ENCODE measurements around the gene GALR1.
"Not testable (repeated sequence)": the region's sequence is repeated elsewhere in the genome, so short reads cannot be mapped to it uniquely, and the experiment has no call there.

Gene GALR1

DNA sequence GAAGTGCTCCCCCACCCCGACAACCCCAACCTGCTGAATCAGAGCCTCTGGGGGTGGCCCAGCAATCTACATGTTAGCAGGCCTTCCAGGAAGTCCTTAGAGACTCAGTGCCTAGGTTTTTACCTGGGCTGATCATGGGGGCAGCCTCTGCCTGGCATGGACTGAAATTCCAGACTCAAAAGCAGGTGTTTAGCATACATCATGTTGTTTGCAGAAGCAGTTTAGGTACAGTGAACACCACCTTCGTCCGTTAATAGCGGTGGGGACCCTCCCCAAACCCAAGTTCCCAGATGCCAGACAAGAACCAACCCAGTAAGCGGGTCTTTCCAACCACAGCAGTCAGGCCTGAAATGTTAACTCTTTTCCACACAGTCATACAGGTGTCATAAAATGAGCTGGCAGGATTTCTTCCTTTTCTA is 26.4 kb upstream of the GALR1 start:
- H3K27ac ChIP-seq, result no peak overlapping the region
- TF ChIP-seq, protein P1, sequence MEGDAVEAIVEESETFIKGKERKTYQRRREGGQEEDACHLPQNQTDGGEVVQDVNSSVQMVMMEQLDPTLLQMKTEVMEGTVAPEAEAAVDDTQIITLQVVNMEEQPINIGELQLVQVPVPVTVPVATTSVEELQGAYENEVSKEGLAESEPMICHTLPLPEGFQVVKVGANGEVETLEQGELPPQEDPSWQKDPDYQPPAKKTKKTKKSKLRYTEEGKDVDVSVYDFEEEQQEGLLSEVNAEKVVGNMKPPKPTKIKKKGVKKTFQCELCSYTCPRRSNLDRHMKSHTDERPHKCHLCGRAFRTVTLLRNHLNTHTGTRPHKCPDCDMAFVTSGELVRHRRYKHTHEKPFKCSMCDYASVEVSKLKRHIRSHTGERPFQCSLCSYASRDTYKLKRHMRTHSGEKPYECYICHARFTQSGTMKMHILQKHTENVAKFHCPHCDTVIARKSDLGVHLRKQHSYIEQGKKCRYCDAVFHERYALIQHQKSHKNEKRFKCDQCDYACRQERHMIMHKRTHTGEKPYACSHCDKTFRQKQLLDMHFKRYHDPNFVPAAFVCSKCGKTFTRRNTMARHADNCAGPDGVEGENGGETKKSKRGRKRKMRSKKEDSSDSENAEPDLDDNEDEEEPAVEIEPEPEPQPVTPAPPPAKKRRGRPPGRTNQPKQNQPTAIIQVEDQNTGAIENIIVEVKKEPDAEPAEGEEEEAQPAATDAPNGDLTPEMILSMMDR (conservative IDR thresholded peaks at IDR 0.05), result no peak
- no peak for TF ChIP-seq ZFX (IDR thresholded peaks at IDR 0.05)

DNA sequence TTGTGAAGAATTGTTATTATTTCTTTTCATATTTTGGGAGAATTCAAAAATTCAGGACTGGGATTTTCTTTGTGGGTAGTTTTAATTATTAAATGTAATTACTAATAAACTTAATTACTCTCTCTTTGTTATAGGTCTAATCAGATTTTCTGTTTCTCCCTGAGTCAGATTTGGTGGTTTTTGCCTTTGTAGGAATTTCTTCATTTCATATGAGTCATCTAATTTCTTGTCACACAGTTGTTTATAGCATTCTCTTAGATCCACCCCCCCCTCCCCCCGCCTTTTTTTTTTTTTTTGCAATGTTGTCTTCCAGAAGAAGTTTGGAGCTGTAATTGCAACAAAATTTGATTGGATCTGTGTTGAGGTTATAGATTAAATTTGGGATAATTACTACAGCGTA is 26.0 kb upstream of the GALR1 start:
- TF ChIP-seq, protein P1 (conservative IDR thresholded peaks at IDR 0.05), result no peak
- TF ChIP-seq ZFX (IDR thresholded peaks at IDR 0.05), result no peak
- no peak overlapping the region for H3K27ac ChIP-seq

DNA sequence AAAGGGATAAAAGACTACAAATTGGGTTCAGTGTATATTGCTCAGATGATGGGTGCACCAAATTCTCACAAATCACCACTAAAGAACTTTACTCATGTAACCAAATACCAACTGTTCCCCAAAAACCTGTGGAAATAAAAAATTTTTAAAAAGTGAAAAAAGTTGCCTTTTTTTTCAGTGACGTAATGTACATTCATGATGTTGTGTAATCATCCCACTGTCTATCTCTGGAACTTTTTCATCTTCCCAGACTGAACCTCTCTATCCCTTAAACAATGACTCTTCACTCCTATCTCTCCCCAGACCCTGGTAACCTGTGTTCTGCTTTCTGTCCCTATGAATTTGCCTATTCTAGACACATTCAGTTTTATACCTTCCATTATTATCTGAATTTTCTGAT is 19.0 kb upstream of the GALR1 start:
- no peak overlapping the region for H3K27ac ChIP-seq
- TF ChIP-seq, protein P1 (conservative IDR thresholded peaks at IDR 0.05), result no peak
- TF ChIP-seq ZFX (IDR thresholded peaks at IDR 0.05), result no peak

DNA sequence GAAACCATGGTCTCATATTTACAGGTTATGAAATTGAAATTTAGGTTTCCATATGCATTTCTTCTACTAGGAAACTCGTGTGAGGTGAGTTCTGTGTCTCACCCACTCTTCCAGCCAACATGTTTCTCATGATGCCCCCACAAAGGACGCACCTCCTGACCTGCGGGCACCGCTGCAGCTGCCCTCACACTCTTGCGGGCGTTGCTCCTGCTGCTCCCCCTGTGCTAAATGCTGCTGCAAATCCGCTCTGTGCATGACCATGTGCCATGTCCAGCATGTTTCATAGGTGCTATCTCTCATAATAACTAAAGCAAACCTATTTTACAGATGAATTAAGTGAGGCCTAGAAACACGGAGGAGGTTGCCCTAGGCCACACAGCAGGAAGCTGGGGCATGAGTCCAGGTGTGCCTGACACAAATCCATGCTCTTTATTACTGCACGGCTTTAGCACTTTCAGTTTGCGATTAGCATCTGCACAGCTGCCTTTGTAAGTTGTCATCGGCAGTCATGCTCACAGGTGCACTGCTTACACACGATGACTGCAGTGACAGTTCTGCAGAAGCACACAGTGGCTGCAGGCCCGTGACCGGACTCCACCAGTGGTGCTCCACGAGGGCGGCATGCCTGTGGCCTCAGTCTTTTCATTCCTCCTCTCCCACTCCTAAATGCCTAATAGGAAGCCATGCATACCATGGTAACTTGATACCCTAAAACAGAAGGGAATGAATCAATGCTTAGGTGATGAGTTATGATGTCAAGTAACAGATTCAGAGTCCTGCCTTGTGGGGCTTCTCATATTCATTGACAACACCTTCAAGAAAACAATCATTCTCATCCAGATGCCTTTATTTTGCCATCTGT is 14.9 kb upstream of the GALR1 start:
- TF ChIP-seq, protein P1 (conservative IDR thresholded peaks at IDR 0.05), result no peak
- TF ChIP-seq ZFX (IDR thresholded peaks at IDR 0.05), result no peak
- no peak overlapping the region for H3K27ac ChIP-seq

DNA sequence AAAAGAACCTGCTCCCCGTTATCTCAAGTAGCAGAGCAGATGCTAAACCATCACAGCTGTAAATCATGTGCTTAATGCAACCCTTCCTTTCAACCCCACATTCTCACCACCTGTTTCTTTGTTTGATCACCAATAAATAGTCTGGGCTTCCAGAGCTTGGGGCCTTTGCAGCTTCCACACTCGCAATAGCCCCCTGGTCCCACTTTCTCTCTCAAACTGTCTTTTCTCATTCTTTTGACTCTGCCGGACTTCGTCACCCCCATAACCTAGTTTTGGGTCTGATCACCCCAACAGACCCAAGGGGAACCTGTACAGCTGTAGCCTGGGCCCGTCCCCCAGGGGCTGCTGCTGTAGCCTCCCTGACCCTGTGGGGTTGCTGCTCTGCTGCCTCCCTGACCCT is 10.4 kb upstream of the GALR1 start:
- not testable (repeated sequence) for H3K27ac ChIP-seq

DNA sequence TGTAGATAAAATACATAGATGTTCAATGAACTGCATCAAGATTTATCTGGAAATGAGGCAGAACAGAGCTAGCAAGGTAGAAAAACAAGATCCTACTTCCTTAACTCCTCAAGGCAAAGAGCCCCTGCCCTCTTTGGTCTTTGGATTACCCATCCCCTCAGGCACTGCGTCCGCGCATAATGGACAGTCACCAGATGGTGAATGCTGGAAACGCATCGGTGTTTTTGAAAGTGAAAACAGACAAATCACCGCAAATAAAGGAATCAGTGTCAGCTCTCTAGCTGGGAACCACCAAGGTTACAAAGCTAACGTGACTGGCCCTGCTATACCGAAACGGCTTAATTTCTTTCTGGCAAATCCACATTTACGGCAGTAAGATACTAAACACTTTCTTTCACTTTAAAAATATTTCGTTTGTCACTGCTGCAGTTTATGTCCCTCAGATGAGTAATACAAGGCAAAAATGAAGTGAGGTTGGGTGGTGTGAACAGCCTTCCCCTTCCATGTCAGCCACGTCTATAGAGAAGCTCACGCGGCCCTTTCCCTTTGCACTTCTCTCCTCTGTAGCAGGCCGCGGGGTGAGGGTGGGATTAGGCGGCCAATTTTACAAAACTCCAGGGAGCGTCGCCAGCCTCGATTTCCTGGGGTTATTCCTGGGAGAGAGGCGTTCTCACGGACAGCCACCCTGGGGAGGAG is 627 bp upstream of the GALR1 start:
- no peak for TF ChIP-seq ZFX (IDR thresholded peaks at IDR 0.05)
- TF ChIP-seq, protein P1 (conservative IDR thresholded peaks at IDR 0.05), result no peak
- no peak overlapping the region for H3K27ac ChIP-seq

DNA sequence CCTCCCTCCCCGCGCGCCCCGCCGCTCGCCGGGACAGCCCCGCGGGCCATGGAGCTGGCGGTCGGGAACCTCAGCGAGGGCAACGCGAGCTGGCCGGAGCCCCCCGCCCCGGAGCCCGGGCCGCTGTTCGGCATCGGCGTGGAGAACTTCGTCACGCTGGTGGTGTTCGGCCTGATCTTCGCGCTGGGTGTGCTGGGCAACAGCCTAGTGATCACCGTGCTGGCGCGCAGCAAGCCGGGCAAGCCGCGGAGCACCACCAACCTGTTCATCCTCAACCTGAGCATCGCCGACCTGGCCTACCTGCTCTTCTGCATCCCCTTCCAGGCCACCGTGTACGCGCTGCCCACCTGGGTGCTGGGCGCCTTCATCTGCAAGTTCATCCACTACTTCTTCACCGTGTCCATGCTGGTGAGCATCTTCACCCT is 865 bp downstream of the GALR1 start:
- no peak overlapping the region for H3K27ac ChIP-seq
- TF ChIP-seq, protein P1 (conservative IDR thresholded peaks at IDR 0.05), result no peak
- TF ChIP-seq ZFX (IDR thresholded peaks at IDR 0.05), result no peak

All from C4-2B (cell line).